ENCODE measurements around the gene ILKAP. TPM values are rescaled to one million over a fixed set of nuclear protein-coding genes. Genes with fewer than 3 reads are reported as not detected.

The ILKAP gene
- total RNA-seq, 1 donor from 2014 or later = 63.2 TPM

DNA sequence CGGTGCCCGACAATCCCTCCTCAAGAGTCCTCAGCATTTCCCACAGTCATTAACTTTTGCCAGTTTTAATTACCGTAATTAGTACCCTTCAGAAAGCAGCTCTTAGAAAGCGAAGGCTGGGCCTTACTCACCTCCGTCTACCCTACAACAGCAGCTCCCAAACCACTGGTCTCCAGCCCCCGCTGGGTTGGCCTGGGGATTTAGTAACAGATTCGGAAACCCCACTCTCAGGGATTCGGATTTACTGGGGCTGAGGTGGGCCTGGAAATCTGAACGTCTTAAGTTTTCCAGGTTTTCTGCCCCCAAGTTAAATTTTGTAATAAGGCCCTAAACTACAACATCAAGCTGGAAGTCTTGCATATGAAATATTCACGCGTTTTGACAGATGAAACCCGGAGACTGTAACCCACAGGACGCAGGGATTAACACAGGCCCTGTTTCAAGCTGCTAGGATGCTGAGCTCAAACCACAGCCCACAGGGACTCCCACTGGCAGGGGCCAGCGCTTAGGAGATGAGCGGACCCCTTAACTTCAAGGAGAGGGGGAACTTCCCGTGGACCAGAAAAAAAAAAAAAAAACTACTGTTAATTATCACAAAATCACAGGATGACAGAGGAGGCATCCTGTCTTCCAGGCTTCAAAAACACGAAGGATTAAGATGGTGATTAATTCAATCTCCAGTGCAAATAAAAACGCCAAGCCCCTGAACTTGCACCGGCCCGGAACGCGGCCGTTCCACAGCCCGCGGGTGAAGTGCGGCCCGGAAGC is 985 bp downstream of the ILKAP start:
- peaks cover 9% of the 10 kb centered on the region for H3K9me3 Mint-ChIP-seq
- H3K4me3 Mint-ChIP-seq = peak overlapping the region; percentile 94
- H3K36me3 Mint-ChIP-seq (ENCODE audit: low read depth) = peaks cover 13% of the 10 kb centered on the region
- TF ChIP-seq, protein P1, sequence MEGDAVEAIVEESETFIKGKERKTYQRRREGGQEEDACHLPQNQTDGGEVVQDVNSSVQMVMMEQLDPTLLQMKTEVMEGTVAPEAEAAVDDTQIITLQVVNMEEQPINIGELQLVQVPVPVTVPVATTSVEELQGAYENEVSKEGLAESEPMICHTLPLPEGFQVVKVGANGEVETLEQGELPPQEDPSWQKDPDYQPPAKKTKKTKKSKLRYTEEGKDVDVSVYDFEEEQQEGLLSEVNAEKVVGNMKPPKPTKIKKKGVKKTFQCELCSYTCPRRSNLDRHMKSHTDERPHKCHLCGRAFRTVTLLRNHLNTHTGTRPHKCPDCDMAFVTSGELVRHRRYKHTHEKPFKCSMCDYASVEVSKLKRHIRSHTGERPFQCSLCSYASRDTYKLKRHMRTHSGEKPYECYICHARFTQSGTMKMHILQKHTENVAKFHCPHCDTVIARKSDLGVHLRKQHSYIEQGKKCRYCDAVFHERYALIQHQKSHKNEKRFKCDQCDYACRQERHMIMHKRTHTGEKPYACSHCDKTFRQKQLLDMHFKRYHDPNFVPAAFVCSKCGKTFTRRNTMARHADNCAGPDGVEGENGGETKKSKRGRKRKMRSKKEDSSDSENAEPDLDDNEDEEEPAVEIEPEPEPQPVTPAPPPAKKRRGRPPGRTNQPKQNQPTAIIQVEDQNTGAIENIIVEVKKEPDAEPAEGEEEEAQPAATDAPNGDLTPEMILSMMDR (conservative IDR thresholded peaks at IDR 0.05) = no peak
- DNase-seq (ENCODE audit: low read depth, low spot score) = no peak
- peak overlapping the region; percentile 85 for H3K27ac Mint-ChIP-seq (ENCODE audit: unreplicated experiment)
- peaks cover 7% of the 10 kb centered on the region for H3K27me3 Mint-ChIP-seq (ENCODE audit: low read depth)
- peaks cover 41% of the 10 kb centered on the region for H3K4me1 Mint-ChIP-seq

- Mint-ChIP-seq H3K36me3 (ENCODE audit: low read depth) (peaks cover 16% of the 10 kb centered on the region), H3K27me3 (ENCODE audit: low read depth) (no peaks in the 10 kb centered on the region), H3K4me3 (no peak overlapping the region), H3K4me1 (peaks cover 19% of the 10 kb centered on the region), H3K9me3 (no peaks in the 10 kb centered on the region), H3K27ac (ENCODE audit: unreplicated experiment) (no peak overlapping the region)
- no peak for DNase-seq (ENCODE audit: low read depth, low spot score)
- TF ChIP-seq, protein P1 (conservative IDR thresholded peaks at IDR 0.05) = no peak
Observed at GRCh38 chr2:238190445-238190844, 13.1 kb downstream of the ILKAP start.

GRCh38 chr2:238187618-238188548 is 15.6 kb downstream of the ILKAP start:
- H3K4me1 Mint-ChIP-seq = peaks cover 19% of the 10 kb centered on the region
- TF ChIP-seq, protein P1 (conservative IDR thresholded peaks at IDR 0.05) = no peak
- DNase-seq (ENCODE audit: low read depth, low spot score) = no peak
- no peaks in the 10 kb centered on the region for H3K9me3 Mint-ChIP-seq
- peak overlapping the region; percentile 11 for H3K4me3 Mint-ChIP-seq
- peak overlapping the region; percentile 76 for H3K27ac Mint-ChIP-seq (ENCODE audit: unreplicated experiment)
- H3K27me3 Mint-ChIP-seq (ENCODE audit: low read depth) = no peaks in the 10 kb centered on the region
- peaks cover 27% of the 10 kb centered on the region for H3K36me3 Mint-ChIP-seq (ENCODE audit: low read depth)

GRCh38 chr2:238183821-238184220 is 19.7 kb downstream of the ILKAP start:
- Mint-ChIP-seq H3K9me3 (no peaks in the 10 kb centered on the region), H3K4me3 (no peak overlapping the region), H3K27me3 (ENCODE audit: low read depth) (no peaks in the 10 kb centered on the region), H3K27ac (ENCODE audit: unreplicated experiment) (no peak overlapping the region), H3K36me3 (ENCODE audit: low read depth) (peaks cover 31% of the 10 kb centered on the region), H3K4me1 (peaks cover 15% of the 10 kb centered on the region)
- TF ChIP-seq, protein P1 (conservative IDR thresholded peaks at IDR 0.05) = no peak
- no peak for DNase-seq (ENCODE audit: low read depth, low spot score)

- Mint-ChIP-seq H3K9me3 (no peaks in the 10 kb centered on the region), H3K36me3 (ENCODE audit: low read depth) (peaks cover 26% of the 10 kb centered on the region), H3K4me3 (no peak overlapping the region), H3K4me1 (peaks cover under 1% of the 10 kb centered on the region), H3K27me3 (ENCODE audit: low read depth) (no peaks in the 10 kb centered on the region), H3K27ac (ENCODE audit: unreplicated experiment) (no peak overlapping the region)
- TF ChIP-seq, protein P1 (conservative IDR thresholded peaks at IDR 0.05) = no peak
- no peak for DNase-seq (ENCODE audit: low read depth, low spot score)
Observed at GRCh38 chr2:238182362-238182761, 21.1 kb downstream of the ILKAP start.
